IPS DF 4.7 (cell line): ENCODE measurements around the gene CCNQ.
"Not testable (repeated sequence)": the region's sequence is repeated elsewhere in the genome, so short reads cannot be mapped to it uniquely, and the experiment has no call there.

Source experiments
- DNase-seq: peaks from one replicate; pipeline ENCODE4 v3.0.0-alpha.2; 2013; ENCODE audit warnings: low spot score; ENCODE audit errors: extremely low read depth

The CCNQ gene

DNA sequence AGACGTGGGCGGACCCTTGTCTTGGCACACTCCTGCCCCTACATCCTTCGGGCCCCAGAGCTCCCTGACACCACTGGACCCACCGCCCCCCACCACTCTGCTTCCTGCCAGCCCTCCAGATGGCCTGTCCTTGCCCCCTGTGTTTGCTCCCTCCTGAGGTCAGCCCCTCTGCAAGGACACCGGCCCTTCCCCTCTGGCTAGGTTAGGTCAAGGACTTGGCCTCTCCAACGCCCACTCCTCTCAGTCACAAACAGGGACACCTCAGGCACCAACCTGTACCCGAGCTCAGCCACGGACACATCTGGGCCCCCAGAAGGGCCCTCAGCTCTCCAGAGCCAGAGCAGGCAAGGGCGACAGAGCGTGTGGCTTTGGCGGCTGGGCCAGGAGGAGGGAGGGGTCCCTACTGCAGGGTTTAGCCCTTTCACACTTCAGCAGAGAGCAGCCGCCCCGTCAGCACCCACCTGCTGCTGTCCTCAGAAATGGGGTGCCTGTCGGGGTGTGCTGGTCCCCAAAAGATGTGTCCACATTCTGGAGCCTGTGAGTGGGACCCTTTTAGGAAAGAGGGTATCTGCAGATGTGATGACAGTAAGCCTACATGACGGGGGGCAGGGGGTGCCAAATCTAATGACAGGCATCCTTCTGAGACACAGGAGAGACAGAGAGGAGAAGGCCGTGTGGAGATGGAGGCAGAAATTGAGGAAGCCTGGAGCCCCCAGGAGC, 24.5 kb upstream of the CCNQ start:
- no peak for DNase-seq

DNA sequence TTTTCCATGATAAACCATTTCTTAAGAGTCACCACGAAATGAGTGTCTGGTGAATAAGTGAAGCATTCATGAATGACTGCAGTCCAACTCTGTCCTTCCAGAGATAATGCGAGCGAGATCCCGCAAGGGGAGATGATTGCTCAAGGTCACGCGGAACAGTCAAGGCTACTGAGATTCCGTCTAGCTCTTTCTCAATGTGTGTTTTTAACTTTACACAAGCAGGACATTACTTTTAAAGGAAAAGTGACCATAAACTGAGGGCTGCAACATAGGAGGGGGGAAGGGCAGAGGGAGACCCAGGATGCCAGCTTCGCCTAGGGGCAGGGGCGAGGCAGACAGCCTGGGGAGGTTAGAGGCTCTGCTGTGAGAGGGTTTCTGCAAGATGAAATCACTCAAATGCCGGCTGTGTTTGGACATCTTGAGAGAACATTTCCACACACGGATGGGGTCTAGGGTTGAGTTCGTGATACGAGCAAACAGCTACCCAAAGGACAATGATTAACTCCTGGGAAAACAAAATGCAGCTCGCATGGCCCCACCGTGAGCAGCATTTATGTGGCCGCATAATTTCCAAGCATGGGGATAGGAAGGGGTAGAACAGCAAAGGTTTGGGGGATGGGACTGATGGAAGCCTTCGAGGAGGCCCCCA, 23.8 kb upstream of the CCNQ start:
- no peak for DNase-seq

DNA sequence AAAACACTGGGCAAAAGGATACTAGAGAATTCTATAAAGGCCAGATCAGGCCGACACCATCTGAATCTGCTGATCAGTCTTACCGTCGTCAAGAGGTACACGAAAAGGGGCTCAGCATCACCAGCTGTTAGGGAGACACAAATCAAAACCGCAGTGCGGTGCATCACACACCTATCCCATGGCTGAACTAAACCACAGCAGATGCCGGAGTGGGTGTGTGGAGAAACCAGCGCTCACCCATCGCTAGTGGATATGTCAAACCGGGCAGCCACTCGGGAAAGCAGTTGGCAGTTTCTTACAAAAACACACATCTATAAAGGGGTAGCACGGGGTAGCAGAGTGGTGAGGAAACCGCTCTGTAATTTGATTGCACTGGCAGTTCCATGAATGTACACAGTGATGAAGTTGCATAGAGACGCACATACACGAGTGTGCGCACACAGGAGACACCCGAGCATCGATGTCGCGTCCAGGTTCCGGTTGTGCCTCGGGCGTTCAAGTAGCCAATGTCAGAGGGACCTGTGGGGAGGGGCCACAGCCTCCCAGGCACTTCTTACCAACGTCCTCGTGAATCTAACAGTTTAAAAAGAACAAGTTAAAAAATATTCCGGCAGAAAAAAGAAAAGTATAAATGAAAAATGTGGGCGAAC, 23.1 kb upstream of the CCNQ start:
- no peak for DNase-seq

DNA sequence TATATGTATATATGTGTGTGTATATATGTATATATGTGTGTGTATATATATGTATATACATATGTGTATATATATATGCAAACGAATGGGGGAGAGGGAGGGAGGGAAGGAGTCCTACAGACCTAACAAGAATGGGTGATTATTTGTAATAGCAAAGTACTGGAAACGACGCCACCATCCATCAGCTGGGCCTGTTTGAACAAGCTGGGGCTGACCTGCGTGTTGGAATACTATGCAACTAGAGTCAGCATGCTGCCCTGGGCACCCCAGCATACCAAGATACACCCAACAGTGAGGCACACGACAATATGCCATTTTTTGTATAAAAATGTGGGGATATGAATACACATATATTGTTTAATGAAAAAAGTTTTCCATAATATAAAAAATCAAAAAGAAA, 21.6 kb upstream of the CCNQ start:
- DNase-seq, result no peak

DNA sequence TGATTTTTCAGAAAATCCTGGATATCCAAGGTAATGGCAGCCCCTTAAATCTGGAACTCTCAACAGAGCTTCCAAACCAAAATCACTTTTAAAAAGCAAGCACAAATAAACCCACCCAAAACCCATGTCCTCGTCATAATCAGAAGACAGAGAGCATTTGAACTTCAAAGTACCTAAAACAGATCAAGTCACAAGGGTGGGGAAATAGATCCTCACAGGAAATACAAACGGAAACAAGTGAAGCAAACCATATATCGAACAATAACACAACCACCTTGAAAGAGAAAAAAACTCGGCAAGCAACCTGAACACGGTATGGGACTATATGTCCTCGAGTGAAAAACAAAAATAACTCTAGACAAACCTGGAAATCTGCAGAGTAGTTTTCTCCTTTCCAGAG, 15.9 kb upstream of the CCNQ start:
- no peak for DNase-seq

DNA sequence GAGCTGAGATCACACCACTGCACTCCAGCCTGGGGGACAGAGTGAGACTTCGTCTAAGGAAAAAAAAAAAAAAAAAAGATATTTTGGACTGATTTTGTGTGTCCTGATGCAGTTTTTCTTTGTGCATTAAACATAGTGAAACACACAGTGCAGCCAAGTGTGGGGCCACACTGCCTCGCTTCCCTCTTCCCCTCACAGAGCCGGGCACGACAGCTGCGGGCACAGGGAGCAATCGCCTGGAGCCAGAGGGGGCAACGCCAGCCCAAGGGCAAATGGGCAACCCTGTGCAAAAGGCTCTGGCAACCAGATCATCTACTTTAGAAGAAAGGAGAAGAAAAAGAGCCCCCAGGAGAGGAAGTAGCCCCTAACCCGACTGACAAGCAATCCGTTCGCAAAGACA, 13.5 kb upstream of the CCNQ start:
- DNase-seq, result no peak

DNA sequence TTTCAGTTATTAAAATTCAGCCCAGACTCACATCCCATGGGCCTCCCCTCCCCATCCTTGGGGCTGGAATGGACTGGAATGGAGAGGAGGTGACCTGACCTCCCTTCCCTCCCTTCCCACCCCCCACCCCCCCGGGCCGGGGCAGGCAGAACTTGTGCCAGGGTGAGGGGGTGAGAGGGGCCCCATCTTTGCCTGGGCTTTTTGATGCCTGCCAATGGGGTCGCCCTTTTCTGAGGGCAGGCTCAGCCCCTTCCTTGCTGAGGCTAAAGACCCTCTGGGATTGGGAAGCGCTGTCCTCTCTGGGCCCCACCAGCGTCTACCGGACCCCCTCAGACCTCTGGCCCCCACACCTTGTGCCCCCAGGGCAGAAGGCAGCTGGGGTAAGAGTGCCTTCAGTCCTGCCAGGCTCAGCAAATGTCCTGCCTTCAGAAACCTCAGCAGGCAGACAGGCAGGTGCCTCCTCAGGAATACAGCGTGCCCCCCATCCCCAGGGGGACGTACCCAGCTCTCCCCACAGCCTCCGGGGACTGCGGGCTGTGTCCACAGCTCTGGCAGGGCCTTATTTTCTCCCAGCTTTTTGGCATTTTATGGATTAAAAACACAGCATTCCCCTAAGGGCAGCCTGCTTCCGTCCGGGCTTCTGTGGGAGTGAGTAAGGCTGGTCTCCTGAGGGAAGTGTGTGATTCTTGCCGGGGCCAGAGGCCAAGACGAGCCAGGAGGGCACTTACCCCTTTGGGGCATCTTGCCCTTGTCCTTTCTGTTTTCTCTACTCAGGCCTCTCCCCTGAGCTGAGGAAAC, 12.6 kb upstream of the CCNQ start:
- DNase-seq, result no peak

DNA sequence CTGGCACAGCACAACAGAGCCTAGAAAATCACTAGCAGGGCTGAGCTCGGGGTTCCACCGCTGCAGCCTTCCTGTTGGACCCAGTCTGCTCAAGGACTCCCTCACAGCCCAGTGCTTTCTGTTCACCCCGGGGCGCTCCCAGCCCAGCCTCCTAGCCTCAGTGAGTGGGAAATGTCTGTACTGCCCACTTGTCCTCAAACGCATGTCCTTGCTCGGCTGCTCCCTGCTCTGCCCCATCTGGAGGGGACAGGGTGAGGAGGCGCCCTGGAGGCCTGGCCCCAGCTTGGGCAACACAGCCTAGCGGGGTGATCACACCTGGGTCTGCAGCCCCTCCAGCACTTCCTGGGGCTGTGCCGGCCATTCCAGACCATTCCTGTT, 11.9 kb upstream of the CCNQ start:
- no peak for DNase-seq

DNA sequence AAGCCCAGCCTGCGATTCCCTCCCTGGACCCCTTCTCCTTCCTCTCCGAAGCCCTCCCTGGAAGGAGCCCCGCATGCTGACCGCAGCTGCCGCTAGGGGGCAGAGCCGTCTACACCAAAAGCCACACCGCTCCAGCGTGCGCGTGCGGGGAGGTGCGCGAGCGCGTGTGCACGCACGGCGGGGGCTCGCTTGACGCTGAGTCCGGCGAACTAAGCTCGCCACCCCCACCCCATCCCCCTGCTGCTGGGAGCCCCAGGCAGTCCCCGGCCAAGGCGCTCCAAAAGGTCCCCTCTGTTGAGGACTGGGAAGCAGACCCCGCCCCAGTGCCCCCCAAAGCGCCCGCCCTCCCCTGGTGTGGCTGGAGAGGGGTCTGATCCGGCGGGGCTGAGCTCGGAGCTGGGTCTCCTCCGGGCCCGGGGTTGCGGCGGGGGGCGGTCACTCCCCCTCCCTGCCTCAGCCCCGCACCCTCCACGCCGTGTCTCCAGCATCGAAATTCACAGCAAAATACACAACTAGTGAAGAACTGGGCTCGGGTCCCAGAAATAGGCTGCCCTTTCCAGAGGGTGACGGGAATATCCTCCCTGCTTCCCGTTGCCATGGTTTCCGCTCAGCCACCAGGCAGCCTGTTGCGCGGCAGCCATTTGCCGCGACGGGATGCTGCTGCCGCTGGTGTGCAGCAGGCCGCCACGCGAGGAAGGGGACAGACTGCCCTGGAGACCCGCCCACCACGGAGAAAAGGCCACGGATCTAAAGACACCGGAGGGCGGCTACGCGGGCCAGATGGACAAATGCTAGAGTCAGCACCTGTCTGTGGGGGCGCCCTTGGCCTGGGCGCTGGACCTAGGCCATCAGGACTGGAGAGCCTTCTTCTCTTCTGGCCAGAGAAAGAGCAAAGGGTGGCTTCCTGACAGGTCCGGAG, 11.2 kb upstream of the CCNQ start:
- no peak for DNase-seq

DNA sequence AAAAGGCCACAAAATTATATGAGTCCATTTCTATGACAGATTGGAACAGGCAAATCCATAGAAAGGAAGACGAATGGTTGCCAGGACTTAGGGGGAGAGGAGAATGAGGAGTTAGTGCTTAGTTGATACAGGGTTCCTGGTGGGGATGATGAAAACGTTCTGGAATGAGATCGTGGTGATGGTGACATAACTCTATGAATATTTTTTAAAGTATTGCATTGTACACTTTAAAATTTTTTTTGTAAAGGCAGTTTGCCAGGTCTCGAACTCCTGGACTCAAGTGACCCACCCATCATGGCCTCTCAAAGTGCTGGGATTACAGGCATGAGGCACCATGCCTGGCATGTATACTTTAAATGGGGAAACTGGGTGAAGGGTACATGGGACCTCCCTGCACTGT, 9.9 kb upstream of the CCNQ start:
- no peak for DNase-seq

DNA sequence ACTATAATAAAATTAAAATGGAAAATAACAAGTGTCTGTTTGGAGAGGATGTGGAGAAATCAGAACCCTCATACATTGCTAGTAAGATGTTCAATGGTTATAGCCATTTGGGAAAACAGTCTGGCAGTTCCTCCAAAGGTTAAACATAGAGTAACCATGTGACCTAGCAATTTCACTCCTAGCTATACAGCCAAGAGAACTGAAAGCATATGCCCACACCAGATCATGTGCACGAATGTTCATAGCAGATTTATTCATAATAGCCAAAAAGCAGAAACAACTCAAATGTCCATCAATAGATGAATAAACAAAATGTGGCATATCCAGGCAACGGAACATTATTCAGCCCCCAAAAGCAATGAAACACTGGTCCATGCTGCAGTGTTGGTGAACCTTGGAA, 9.4 kb upstream of the CCNQ start:
- DNase-seq, result no peak

DNA sequence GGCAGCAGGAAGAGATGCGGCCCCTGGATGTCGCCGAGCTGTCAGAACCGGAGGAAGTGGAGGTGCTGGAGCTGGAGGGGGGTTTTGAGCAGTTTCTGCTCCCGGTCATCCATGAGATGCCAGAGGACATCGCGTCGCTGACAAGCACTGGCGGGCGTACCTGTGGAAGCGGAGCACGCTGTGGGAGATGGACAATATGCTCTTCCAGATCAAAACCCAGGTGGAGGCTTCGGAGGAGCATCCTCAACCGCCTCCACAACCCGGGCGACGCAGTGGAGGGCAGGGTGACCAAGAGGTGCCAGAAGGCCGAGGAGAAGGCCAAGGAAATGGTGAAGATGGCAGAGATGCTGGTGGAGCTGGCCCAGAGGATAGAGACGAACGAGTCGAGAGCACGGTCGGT, 7.6 kb upstream of the CCNQ start:
- no peak for DNase-seq

DNA sequence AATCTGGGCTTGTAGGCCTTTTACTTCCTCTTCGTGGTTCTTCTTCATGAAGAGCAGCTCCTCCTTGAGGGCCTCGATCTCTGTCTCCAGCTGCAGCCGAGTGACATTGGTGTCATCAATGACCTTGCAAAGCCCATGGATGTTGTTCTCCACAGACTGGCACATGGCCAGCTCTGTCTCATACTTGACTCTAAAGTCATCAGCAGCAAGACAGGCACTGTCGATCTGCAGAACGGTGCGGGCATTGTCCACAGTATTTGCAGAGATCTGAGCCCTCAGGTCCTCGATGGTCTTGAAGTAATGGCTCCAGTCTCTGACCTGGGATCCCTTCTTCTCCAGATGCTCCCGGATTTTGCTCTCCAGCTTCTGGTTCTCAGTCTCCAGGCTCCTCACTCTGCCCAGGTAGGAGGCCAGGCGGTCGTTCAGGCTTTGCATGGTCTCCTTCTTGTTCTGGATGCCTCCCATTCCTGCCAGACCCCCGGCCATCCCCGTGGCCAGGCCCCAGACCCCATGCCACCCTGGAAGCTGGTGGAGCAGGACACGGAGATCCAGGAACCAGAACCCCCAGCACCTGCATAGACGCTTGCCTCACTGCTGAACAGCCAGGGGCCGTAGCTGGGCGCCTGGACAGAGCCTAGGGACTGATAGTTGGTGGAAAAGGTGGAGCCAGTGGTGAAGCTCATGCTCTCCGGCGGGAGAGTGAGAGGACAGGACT, 5.9 kb upstream of the CCNQ start:
- not testable (repeated sequence) for DNase-seq

DNA sequence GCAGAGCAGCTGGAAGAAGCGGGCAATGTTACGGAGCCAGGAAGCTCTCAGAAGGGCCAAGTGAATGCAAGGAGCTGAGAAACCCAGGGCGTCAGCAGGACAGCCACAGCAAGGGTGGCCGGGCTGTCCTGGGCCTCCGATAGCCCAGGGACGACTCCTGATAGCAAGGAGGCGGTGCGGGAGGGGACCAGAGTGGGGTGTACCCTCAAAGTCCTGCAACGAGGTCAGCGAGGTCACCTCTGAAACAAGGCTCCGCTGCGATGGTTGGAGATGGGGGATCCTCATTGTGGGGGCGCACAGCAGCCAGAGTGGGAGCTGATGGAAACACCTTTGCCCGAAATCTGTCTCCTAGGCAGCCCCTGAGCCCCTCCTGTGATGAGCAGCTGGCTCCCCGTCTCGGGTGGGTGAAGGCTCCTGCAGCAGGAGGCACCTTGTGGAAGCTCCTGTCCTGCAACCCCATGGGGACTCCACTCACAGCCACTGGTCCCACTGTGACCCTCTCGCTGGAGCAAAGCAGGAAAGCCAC, 4.3 kb upstream of the CCNQ start:
- DNase-seq, result no peak

DNA sequence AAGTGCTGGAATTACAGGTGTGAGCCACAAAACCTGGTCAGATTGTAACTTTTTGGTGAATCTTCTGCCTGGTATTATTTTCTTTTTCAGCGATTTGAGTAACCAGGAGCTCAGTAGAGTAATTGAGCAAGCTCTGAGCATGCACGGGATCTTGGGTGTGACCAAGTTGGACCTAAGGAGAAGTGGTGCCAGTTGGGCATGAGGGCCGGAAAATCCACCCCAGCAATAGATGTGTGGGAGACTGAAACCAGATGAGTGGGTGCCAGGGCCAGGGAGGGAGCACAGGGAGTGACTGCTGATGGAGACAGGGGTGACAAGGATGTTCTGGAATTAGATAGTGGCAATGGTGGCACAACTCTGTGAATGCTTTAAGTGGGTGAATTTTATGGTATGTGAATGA, 3.7 kb upstream of the CCNQ start:
- no peak for DNase-seq

DNA sequence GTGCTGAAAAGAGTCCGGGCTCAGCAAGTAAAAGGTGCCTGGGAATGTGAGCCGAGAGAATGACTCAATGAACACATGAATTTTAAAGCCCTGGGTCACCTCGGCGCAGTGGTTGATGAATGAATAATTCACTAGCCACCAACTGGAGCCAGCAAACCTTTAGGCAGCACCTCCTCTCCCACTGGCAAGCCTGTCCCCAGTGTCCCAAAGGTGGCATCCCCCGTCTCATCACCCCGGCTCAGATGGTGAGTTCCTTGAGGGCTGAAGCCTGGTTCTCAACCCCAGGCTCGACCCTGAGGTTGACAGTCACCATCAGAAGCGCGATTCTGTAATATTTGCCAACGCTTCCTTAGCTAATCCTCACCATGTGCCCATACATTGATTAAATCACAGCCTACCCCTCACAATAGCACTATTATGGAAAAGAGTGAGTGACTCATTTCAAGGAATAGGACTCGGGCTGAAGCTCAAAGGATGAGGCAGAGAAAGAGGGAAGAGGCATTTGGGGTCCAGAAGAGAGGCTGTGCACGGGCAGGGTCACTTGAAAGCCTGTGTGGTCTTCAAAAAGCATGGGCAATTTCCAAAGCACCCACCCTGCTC, 2.7 kb upstream of the CCNQ start:
- DNase-seq, result no peak

DNA sequence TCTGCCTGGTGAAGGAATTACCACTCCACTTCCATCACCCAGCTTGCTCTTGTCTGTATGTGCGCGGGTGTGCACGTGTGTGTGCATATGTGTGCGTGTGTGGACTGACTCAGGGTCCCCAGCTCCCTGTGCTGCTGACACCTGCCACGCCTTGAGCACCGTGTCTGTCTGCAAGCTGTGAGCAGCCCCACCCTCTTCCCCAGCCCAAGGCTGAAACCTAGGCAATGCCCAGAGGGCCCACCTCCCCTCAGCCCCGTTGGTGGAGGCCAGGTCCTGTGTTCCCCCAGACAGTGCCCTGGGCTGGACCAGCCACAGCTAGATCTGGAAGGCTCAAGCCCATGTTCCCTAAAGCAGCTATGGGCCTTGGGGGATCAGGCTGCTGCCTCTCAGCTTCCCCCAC, 2.0 kb upstream of the CCNQ start:
- DNase-seq, result no peak

DNA sequence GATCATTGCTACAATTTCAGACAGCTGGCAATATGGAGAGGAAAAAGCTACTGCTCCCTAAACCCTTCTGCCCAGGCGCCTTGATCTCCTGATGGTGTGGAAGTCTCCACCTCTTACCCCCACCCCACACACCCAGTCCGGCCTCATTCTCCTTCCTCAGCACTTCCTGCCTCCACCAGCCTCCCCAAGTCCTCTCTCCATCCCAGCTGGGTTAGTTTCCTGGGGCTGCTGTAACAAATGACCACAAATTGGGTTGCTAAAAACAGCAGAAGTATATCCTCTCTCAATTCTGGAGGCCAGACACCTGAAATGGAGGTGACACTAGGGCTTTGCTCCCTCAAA, 1.1 kb upstream of the CCNQ start:
- no peak for DNase-seq

DNA sequence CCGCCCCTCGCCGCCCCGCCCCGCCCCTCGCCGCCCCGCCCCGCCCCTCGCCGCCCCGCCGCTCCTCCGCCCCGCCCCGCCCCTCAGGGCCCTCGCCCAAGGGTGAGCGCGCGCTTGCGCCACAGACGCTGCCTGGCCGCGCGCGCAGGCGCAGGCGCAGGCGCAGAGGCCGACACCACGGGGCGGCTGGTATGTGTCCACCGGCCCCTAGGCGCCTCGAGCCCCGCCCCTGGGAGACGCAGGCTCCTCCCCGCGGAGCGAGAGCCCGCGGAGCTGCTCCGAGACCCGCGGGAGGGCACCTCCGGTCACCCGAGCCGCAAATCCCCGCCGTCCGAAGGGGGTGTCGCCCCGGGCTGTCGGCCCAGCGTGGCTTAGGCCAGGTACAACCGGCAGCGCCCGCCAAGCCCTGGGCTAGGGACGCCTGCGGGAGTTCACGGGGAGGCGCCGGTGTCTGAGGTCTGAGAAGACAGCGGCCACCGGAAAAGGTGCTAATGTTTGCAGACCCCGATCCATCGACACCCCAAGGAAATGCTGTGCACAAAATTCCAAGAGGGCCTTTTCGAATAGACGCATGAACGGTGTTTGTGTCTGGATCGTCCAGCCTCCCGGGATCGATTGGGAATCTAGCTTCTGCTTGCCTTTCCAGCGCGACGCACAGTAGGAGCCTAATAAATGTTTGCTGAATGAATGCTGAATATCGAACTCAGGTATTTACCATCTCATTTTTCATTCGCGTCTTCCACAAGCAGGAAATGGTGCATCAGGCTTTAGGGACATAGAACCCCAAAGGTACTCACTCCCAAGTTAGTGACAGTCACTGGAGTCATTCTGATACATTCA, 473 bp upstream of the CCNQ start:
- DNase-seq, result no peak
